ENCODE results near the gene RCE1. TPM values are rescaled to one million over a fixed set of nuclear protein-coding genes. Genes with fewer than 3 reads are reported as not detected.

Gene RCE1
- total RNA-seq, 1 donor from 2014 or later, result 6.5 TPM

DNA sequence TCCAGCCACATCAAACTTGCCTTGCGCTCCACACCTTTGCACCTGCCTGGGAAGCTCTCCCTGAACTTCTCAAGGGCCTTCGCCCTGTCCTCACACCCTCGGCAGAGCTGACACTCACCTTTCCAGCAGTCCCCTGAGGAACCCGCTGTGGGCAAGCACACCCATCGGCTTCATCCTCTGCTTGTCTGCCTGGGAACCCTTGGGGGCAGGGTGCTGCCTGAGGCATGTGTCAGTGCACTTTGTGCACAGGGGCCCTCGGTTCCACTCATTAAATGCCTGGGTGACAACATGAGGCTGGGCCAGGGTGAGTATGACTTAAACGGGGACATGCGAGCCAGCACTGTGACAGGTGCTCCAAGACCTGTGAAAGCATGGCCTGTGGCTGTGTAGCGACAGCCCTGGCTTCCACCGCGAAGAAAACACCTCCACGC lies 11.0 kb downstream of the RCE1 start:
- DNase-seq (no peak), ATAC-seq (no peak)
- intact Hi-C loops (cut with micrococcal nuclease), result no loop called here

DNA sequence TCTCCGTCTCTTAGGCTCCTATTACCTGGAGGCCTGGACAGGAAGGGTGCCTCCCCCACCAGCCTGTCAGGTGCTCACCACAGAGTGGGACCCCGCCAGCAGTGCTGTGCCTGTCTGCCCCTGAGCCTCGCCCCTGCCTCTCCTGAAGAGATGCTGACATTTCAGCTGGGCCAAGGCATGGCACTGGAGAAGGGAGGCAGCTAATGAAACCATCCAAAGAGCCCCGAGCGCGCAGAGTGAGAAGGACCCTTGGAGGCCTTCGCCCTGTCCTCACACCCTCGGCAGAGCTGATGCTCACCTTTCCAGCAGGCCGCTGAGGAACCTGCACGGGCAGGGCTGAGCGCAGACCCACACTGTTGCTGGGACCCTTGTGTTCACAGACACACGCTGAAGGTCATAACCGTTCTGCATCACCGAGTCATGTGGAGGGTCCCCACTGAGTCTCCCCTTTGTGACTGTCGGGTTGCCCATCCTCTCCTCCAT lies 11.5 kb downstream of the RCE1 start:
- DNase-seq, result peak; percentile 22
- ATAC-seq, result no peak
- intact Hi-C loops (cut with micrococcal nuclease), result no loop called here

DNA sequence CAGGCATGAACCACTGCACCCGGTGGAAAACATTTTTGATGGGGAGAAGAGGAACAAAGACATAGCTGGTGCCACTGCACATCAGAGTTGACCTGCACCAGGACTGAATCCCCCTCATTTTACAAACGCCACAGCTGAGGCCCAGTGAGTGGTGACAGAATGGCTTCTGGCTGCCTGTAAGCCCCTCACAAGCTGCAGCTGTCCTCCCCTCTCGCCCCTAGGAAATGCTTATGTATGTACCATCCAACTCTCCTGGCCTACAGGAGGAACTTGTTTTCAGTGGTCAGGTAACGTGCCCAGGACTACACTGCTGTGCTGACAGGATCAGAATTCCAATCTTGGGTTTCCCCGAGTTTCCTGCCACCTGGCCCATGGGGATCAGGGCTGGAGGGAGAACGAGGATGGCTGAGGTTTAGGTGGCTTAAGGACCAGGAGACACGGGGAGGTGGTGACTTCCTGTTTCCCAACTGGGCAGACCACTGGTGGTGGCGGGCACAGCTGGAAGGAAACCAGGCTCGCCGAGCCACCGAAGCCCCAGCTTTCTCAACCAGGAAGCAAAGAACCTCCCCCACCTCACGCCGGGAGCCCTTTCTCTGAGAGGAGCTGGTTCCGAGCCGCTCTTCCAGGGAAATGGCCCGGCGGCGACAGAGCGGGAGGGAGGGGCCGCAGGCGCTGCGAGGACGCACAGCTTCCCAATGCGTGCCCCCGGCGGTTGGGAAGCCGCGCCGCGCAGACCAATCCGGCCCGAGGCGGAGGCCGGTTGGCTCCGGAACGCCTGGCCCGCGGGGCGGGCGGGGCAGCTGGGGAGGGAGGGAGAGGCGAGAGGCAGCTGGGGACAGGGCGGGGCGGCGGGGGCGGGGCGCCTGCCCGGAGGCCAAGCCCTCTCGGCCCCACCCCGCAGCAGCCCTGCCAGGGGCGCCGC lies 12.6 kb downstream of the RCE1 start:
- ATAC-seq (peak; percentile 95), DNase-seq (peak; percentile 98)
- intact Hi-C loops (cut with micrococcal nuclease), result no loop called here

DNA sequence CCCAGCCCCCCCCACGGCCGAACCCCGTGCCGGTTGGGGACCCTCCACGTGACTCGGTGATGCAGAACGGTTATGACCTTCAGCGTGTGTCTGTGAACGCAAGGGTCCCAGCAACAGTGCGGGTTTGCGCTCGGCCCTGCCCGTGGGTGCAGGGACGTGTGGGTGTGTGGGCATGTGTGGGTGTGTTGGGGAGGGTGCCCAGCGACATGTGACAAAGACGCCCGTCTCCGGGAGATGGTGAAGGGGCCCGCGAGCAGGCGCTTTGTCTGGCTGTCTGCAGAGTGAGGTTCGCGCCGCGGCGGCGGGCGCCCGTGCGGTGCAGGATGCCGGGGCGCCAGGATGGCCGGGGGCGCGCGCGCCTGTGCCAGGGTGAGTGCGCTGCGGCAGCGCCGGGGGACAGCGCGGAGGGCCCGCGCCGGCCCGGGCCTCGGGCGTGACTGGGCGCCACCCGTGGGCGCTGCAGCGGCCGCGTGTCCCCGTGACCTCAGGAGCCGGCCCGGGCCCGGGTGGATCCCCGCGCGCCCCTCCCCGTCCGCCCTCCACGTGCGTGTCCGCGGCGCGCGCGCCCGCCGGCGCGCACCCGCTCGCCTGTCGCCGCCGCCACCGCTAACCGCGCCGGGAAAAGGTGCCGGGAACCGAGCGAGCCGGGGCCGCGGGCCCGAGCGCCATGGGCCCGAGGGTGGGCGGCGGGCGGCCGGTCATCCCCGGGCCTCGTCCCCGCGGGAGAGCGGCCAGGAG lies 13.4 kb downstream of the RCE1 start, which contains the start of gene LRFN4:
Gene LRFN4, plus strand, starts transcription at position 569 of the 738 bp plus-strand sequence. CDS start 681 bp downstream, outside the sequence.
- ATAC-seq (peak; percentile 53), DNase-seq (no peak)
- intact Hi-C loops (cut with micrococcal nuclease), result no loop called here

DNA sequence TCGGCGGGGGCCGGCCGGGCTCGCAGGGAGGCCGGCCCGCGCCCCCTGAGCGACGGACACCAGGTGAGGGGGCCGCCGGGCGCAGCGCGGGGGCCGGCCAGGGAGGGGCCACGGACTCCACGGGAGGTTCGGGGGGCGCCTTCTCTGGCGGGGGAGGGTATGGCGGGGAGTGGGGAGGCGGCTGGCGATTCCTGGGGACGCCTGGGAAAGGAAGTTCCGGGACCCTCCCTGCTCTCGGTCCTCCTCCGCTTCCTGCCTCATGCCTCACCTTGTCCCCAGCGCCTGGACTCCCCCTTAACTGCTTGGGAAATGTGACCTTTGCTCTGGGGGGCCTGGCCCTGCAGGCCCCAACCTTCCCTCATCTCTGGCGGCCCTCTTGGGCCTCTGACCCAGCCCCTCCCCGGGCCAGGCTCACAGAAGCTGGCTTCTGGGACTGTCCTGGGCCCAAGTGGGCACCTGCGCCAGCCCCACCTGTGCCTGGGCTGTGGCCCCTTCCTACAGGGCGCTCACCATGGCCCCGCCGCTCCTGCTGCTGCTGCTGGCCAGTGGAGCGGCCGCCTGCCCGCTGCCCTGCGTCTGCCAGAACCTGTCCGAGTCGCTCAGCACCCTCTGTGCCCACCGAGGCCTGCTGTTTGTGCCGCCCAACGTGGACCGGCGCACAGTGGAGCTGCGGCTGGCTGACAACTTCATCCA lies 14.1 kb downstream of the RCE1 start:
- intact Hi-C loops (cut with micrococcal nuclease), result no loop called here
- ATAC-seq, result no peak
- no peak for DNase-seq

DNA sequence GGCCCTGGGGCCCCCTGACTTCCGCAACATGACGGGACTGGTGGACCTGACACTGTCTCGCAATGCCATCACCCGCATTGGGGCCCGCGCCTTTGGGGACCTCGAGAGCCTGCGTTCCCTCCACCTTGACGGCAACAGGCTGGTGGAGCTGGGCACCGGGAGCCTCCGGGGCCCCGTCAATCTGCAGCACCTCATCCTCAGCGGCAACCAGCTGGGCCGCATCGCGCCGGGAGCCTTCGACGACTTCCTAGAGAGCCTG lies 14.6 kb downstream of the RCE1 start:
- intact Hi-C loops (cut with micrococcal nuclease), result no loop called here
- no peak for ATAC-seq
- DNase-seq, result no peak

DNA sequence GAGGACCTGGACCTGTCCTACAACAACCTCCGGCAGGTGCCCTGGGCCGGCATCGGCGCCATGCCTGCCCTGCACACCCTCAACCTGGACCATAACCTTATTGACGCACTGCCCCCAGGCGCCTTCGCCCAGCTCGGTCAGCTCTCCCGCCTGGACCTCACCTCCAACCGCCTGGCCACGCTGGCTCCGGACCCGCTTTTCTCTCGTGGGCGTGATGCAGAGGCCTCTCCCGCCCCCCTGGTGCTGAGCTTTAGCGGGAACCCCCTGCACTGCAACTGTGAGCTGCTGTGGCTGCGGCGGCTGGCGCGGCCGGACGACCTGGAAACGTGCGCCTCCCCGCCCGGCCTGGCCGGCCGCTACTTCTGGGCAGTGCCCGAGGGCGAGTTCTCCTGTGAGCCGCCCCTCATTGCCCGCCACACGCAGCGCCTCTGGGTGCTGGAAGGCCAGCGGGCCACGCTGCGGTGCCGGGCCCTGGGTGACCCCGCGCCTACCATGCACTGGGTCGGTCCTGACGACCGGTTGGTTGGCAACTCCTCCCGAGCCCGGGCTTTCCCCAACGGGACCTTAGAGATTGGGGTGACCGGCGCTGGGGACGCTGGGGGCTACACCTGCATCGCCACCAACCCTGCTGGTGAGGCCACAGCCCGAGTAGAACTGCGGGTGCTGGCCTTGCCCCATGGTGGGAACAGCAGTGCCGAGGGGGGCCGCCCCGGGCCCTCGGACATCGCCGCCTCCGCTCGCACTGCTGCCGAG lies 15.1 kb downstream of the RCE1 start:
- DNase-seq, result peak; percentile 35
- no peak for ATAC-seq
- intact Hi-C loops (cut with micrococcal nuclease), result no loop called here

DNA sequence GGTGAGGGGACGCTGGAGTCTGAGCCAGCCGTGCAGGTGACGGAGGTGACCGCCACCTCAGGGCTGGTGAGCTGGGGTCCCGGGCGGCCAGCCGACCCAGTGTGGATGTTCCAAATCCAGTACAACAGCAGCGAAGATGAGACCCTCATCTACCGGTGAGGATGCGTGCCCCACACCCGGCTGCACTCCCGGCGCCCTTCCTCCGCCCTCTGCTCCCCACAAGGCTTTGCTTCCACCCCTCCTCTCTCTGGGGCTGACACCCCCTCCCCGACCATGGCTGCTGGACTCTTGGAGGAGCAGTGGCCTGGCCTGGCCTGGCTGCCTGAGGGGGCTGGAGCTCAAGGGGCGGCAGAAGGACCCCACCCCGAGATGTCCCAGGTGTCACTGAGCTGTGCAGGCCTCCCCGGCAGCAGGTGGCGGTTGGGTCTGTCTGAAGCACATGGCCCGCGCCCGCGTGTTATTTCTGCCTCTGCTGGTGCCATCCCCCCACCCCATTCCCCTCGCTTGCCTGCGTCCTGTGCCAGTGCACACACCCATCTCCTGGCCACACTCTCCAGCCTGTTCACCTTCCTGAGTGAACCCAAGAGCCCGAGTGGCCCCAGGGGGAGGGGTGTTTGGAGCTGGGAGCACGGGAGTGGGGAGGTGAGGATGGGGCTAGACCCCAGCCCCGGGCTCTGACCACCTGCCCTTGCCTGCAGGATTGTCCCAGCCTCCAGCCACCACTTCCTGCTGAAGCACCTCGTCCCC lies 15.9 kb downstream of the RCE1 start:
- DNase-seq, result peak; percentile 36
- intact Hi-C loops (cut with micrococcal nuclease), result no loop called here
- ATAC-seq, result no peak

DNA sequence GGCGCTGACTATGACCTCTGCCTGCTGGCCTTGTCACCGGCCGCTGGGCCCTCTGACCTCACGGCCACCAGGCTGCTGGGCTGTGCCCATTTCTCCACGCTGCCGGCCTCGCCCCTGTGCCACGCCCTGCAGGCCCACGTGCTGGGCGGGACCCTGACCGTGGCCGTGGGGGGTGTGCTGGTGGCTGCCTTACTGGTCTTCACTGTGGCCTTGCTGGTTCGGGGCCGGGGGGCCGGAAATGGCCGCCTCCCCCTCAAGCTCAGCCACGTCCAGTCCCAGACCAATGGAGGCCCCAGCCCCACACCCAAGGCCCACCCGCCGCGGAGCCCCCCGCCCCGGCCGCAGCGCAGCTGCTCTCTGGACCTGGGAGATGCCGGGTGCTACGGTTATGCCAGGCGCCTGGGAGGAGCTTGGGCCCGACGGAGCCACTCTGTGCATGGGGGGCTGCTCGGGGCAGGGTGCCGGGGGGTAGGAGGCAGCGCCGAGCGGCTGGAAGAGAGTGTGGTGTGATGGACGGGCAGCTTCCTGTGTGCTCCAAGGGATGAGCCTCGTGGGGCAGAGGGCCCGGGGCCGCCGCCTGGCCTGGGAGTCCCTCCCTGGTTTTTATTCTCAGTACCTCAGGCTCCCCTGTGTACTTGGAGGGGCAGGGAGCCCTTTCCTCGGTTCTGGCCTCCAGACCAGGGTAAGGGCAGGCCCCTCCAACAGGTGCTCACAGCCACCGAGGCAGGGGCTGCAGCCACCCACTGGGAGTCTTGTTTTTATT lies 16.6 kb downstream of the RCE1 start:
- intact Hi-C loops (cut with micrococcal nuclease), result no loop called here
- ATAC-seq (no peak), DNase-seq (peak; percentile 31)

DNA sequence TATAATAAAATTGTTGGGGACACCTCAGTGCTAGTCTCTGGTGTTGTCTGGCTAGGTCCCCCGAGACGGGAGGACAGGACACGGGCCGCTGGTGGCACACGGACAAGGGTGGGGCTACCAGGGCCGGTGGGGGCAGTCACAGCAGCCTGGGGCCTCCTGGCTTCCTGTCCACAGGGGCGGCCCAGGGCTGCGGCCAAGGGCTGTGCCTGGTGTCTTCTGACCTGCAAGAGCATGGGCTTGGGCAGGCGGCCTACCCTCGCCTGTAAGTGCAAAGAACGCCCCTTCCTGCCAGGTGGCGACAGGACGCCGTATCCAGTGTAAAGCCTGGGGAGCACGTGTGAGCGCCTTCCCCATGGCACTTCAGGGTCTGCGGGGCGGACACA lies 17.2 kb downstream of the RCE1 start:
- ATAC-seq (no peak), DNase-seq (peak; percentile 36)
- intact Hi-C loops (cut with micrococcal nuclease), result no loop called here

DNA sequence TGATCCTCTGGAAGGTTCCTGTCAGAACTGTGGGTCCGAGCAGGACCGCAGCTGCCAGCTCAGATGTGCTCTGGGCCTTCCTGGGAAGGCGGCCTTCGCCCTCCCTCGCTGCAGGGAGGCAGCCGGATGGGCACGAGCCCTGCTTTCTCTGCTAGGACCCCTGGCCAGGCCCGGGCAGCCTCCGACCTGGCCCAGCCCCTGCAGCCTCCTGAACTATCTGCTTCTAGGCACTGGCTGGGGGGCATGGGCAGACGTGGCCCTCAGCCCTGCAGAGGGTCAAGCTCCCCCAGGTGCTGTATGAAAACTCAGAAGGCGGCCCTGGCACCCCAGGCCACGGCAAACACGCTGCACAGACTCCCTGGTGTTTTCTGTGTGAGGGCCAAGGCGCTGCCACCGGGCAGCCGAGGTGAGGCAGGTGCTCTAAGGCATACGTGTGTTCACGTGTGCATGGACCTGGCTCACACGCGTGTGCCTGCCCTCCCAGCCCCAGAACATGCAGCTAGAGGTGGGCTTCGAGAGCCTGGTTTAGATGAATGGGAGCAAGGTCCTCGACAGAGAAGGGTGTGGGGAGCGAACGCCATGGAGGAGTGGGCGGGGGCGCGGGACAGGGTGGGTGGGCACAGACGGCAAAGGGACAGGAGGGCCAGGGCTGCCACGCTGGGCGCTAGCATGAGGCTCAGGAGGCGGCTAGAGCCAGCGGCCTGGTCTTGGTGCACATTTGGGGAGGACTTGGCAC lies 18.0 kb downstream of the RCE1 start:
- ATAC-seq, result no peak
- intact Hi-C loops (cut with micrococcal nuclease), result no loop called here
- DNase-seq, result no peak

DNA sequence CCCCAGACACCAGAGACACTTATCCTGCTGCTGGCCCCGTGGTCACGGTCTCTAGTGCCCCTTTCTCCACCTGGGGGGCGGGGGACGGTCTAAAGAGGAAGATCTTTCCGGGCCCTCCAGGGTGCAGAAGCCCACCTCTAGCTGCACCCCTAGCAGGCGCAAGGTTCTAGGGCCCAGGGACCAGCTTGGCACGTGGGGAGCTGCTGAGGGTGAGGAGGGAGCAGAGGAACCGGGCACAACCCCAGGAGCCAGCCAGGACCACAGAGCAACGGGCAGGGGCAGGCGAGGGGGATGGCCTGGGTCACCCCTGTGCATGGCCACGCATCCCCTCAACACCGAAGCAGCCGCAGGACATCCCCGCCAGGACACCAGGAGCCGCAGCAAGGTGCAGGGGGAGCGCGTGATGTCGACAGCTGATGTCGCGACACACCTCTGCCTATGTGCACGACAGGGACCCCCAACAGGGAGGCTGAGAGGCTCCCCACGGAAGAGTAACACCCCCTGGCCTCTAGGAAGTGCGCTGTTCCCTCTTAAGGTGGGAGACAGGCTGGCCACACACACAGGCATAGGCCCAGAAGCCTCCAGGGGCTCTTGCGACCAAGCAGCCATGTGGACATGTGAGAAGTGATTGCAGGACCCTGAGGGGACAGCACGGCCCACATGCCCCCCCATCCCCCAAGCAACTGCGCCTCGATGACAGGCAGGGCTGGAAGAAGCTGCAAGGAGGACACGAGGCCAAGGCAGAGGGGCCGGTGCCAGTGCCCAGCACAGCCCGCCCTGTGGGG lies 18.7 kb downstream of the RCE1 start:
- ATAC-seq, result no peak
- peak; percentile 22 for DNase-seq
- intact Hi-C loops (cut with micrococcal nuclease), result no loop called here

DNA sequence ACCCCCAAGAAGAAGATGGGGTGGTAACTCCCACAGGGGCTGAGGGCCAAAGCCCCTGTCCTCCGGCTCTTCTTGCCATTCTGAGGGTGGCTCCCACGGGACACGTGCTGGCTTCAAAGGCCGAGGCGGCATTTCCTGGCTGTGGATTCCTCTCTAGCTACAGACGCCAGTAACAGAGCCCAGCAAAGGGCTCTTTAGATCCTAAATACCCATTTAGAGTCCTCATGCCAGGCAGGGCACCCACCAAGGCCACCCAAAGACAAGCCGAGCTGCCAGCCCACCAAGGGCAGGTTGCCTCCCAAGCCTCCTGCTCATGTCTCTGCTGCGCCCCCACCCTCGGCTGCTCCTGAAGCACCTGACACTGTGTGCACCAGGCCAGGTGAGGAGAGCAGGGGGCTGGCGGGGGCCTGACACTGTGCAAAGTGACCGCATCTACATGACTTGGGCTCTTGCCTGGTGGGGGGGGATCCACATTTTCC lies 19.4 kb downstream of the RCE1 start:
- ATAC-seq, result no peak
- intact Hi-C loops (cut with micrococcal nuclease), result no loop called here

DNA sequence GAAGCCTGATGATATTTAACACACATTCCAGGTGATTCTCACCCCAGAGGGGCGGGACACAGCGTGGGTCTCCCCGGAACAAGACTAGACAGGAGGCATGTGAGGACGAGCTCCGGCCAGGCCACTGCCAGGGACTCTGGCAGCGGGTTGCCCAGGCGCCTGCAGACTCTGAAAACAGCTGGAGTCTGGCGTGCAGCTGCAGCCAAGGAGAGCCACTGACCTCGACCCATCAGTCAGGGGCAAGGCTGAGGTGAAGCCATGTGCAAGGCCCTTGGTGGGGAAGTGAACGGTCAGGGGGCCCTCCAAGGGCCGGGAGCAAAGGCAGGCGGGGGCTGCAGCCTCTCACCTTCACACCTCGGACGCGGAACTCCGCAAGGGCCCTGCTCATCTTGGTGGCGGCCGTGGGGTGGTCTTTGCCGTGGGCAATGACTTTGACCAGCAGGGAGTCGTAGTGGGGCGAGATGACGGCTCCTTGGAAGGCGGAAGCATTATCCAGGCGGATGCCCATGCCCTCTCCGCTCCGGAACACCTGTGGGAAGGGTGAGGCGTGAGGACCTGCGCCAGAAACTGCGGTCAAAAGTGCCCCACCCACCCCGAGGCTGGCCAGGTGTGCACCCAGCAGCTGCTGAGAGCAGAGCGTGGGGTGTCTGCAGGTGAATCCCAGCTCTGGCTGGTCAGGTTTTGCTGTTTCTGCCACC lies 20.3 kb downstream of the RCE1 start:
- ATAC-seq (no peak), DNase-seq (peak; percentile 25)
- intact Hi-C loops (cut with micrococcal nuclease), result no loop called here

More for the DNA sequence above, 19.4 kb downstream of the RCE1 start:
- peak; percentile 26 for DNase-seq

DNA sequence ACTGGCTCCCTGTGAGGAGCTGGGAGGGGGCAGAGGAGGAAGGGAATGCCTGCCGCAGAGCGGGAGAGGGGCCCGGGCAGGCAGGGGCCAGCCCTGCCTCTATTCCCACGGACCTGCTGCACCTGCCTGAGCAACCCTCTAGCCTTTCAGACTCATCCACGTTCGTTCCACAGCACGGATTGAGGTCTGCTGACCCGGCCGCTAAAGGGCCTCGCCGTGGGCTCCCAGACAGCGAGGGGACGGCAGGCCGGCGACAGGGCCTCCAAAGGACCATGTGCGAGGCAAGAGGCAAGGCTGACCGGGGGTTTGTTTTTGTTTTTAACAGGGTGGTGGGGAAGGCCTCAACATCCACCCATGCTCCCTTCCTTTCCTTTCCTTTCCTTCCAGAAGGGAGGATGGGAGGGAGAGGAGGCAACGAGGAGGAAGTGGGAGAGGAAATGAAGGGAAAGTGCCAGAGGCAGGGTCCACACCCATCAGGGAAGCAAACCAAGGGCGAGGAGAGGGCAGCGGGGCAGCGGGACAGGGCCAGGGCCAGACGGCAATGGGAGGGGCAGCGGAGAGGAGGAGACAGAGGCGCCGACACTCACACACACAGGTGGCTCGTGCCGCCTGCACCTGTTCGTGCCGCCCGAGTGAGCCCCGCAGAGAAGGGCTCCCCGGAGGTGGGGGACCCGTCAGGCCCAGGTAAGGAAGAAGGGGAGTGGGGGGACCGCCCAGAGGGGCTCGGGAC lies 21.1 kb downstream of the RCE1 start:
- no peak for ATAC-seq
- no peak for DNase-seq
- intact Hi-C loops (cut with micrococcal nuclease), result no loop called here
